PC-9 (cell line): Measurements from ENCODE around the gene FLYWCH2. TPM values are rescaled to one million over a fixed set of nuclear protein-coding genes. Genes with fewer than 3 reads are reported as not detected.
"Not testable (repeated sequence)": the region's sequence is repeated elsewhere in the genome, so short reads cannot be mapped to it uniquely, and the experiment has no call there.

Source experiments
- BruUV-seq: library from RNA; stranded (reverse); fragments of 400-500 nt; replicated peaks from 2 replicates; lab custom pipeline; 2021; lab: Mats Ljungman, UMichigan
- CTCF ChIA-PET: fragments of 300-600 bp; sonication (Branson Sonifier 250); formaldehyde crosslinking; loops from one replicate; lab custom pipeline; 2022; ENCODE audit warnings: antibody characterized with exemption; lab: Charles Lee
- POLR2A ChIA-PET: fragments of 300-600 bp; sonication (Branson Sonifier 250); formaldehyde crosslinking; loops from one replicate; lab custom pipeline; 2022; ENCODE audit warnings: antibody characterized with exemption; ENCODE audit not compliant: unreplicated experiment; lab: Charles Lee
- DNase-seq, 2 experiments: peaks; one replicate each; pipeline versions ENCODE4 v3.0.0 to v3.0.0-alpha.2; 2015 to 2022; ENCODE audit warnings: mixed read lengths in 1 of 2
- H2AFZ ChIP-seq: fragments of 200-600 bp; sonication (generic); 2 replicates; pipeline ENCODE4 v1.8.1; 2017; ENCODE audit warnings: antibody characterized with exemption
- H3F3A ChIP-seq: fragments of 200-600 bp; sonication (generic); 2 replicates; pipeline ENCODE4 v1.8.1; 2017; ENCODE audit warnings: antibody characterized with exemption, mild to moderate bottlenecking, low read depth; ENCODE audit not compliant: insufficient read depth
- H3K27ac ChIP-seq: fragments of 200-600 bp; sonication (generic); 2 replicates; pipeline ENCODE4 v1.6.1; 2016; ENCODE audit warnings: mixed run types
- H3K27me3 ChIP-seq: fragments of 200-600 bp; sonication (generic); 2 replicates; pipeline ENCODE4 v1.6.1; 2016; ENCODE audit warnings: low read depth, mixed run types; ENCODE audit not compliant: insufficient read depth
- H3K36me3 ChIP-seq: fragments of 200-600 bp; sonication (generic); 2 replicates; pipeline ENCODE4 v1.6.1; 2016; ENCODE audit warnings: low read depth, mixed run types
- H3K4me1 ChIP-seq: fragments of 200-600 bp; sonication (generic); replicated peaks from 2 replicates; pipeline ENCODE4 v1.6.1; 2016; ENCODE audit warnings: mixed run types; ENCODE audit not compliant: insufficient read depth
- H3K4me2 ChIP-seq: fragments of 200-600 bp; sonication (generic); 2 replicates; pipeline ENCODE4 v1.6.1; 2017; ENCODE audit warnings: mixed run types
- H3K4me3 ChIP-seq: fragments of 200-600 bp; sonication (generic); 2 replicates; pipeline ENCODE4 v1.6.1; 2016; ENCODE audit warnings: mixed run types
- H3K79me2 ChIP-seq: fragments of 200-600 bp; sonication (generic); 2 replicates; pipeline ENCODE4 v1.6.1; 2017; ENCODE audit warnings: low read depth, mixed run types
- H3K9me2 ChIP-seq: fragments of 200-600 bp; sonication (generic); 2 replicates; pipeline ENCODE4 v1.8.1; 2017; ENCODE audit warnings: mild to moderate bottlenecking; ENCODE audit not compliant: insufficient read depth
- H3K9me3 ChIP-seq: fragments of 200-600 bp; sonication (generic); 2 replicates; pipeline ENCODE4 v1.8.1; 2016; ENCODE audit warnings: low read depth; ENCODE audit not compliant: insufficient read depth
- H4K20me1 ChIP-seq: fragments of 200-600 bp; sonication (generic); 2 replicates; pipeline ENCODE4 v1.8.1; 2017; ENCODE audit not compliant: insufficient read depth
- EZH2 ChIP-seq: fragments of 200-600 bp; sonication (generic); IDR thresholded peaks from 2 replicates; pipeline ENCODE4 v1.8.0; 2017; ENCODE audit warnings: antibody characterized with exemption, low read depth
- intact Hi-C: fragments of 100-400 bp; cut with micrococcal nuclease; formaldehyde crosslinking; loops from one replicate; pipeline ENCODE4 v1.10.0; 2022; ENCODE audit not compliant: unreplicated experiment
- total RNA-seq: library from RNA; stranded (reverse); gene quantifications from 2 replicates; pipeline ENCODE4 v1.2.3, GENCODE V29; 2021
- TF ChIP-seq, protein P1 (sequence below): fragments of 200-600 bp; sonication (generic); conservative IDR thresholded peaks from 2 replicates; pipeline ENCODE4 v1.6.1; 2017; ENCODE audit warnings: mixed run types, antibody characterized with exemption, mild to moderate bottlenecking, moderate library complexity

FLYWCH2 gene
- total RNA-seq, 1 experiment from 2014 or later = 41.5 TPM

GRCh38 chr16:2926650-2926999, 43.6 kb downstream of the FLYWCH2 start:
- CTCF ChIA-PET = interaction anchor here (0.6 to 1.8 kb wide), 7 partner anchors 11 to 205 kb away, joined by 3 to 5 read pairs (median 4); partner anchors contain the start of gene FLYWCH2
- Histone ChIP-seq H3K36me3 (no peaks in the 10 kb centered on the region), H3K27ac (no peak overlapping the region)

DNA sequence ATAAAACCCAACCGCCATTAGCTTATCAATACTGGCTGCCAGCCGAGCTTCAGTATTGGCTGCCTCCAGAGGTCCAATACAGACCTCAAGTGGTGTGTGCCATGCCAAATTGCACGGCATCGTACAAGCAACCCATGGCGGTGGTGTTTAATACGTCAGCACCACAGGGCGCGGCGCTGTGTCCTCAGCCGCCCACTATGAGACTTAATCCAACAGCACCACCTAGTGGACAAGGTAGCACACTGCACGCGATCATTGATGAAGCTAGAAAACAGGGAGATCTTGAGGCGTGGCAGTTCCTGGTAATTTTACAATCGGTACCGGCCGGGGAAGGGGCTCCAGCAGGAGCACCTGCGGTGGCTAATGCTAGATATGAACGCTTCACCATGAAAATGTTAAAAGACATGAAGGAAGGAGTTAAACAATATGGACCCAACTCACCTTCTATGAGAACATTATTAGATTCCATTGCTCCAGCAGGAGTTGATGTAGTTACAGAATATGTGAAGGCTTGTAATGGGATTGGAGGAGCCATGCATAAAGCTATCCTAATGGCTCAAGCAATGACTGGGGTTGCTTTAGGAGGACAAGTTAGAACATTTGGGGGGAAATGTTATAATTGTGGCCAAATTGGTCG, 44.1 kb downstream of the FLYWCH2 start:
- POLR2A ChIA-PET = interaction anchor here (0.5 to 0.6 kb wide), 3 partner anchors 15 to 188 kb away, joined by 3 to 6 read pairs (median 4); partner anchors contain the start of gene FLYWCH1
- Histone ChIP-seq H3K4me1 (no peaks in the 10 kb centered on the region), H3K4me3 (no peak overlapping the region), H3K27ac (no peak overlapping the region), H3K9me3 (no peaks in the 10 kb centered on the region), H4K20me1 (peaks cover 6% of the 10 kb centered on the region; the same call in 1 of the 2 replicates), H3K36me3 (no peaks in the 10 kb centered on the region), H2AFZ (no peak overlapping the region), H3K9me2 (no peaks in the 10 kb centered on the region), H3K79me2 (no peaks in the 10 kb centered on the region), H3K4me2 (peak overlapping the region; percentile 53), H3K27me3 (no peaks in the 10 kb centered on the region), H3F3A (peaks cover 12% of the 10 kb centered on the region; the same call in 1 of the 2 replicates)
- CTCF ChIA-PET = interaction anchor here (0.6 to 1.8 kb wide), 9 partner anchors 11 to 206 kb away, joined by 3 to 13 read pairs (median 4); partner anchors contain the start of gene FLYWCH2
- TF ChIP-seq, protein P1, sequence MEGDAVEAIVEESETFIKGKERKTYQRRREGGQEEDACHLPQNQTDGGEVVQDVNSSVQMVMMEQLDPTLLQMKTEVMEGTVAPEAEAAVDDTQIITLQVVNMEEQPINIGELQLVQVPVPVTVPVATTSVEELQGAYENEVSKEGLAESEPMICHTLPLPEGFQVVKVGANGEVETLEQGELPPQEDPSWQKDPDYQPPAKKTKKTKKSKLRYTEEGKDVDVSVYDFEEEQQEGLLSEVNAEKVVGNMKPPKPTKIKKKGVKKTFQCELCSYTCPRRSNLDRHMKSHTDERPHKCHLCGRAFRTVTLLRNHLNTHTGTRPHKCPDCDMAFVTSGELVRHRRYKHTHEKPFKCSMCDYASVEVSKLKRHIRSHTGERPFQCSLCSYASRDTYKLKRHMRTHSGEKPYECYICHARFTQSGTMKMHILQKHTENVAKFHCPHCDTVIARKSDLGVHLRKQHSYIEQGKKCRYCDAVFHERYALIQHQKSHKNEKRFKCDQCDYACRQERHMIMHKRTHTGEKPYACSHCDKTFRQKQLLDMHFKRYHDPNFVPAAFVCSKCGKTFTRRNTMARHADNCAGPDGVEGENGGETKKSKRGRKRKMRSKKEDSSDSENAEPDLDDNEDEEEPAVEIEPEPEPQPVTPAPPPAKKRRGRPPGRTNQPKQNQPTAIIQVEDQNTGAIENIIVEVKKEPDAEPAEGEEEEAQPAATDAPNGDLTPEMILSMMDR = peak; percentile 96
- TF ChIP-seq EZH2 = no peak
- DNase-seq = peak; percentile 70 to 84
- no TSS peak for BruUV-seq
- intact Hi-C loops = loop anchor here (1.0 to 2.0 kb wide), 2 partner anchors 52 to 56 kb away; no protein-coding TSS in a partner anchor

More at GRCh38 chr16:2926650-2926999, 43.6 kb downstream of the FLYWCH2 start:
- intact Hi-C loops = loop anchor here (2.0 kb wide), 1 partner anchor 52 kb away; no protein-coding TSS in a partner anchor
- no TSS peak for BruUV-seq
- Histone ChIP-seq H3K79me2 (no peaks in the 10 kb centered on the region), H3K4me2 (peak overlapping the region; percentile 53), H4K20me1 (peaks cover 6% of the 10 kb centered on the region; the same call in 1 of the 2 replicates), H3K9me3 (no peaks in the 10 kb centered on the region), H3K4me1 (no peaks in the 10 kb centered on the region), H3K9me2 (no peaks in the 10 kb centered on the region), H3F3A (peaks cover 12% of the 10 kb centered on the region; the same call in 1 of the 2 replicates), H2AFZ (no peak overlapping the region), H3K27me3 (no peaks in the 10 kb centered on the region), H3K4me3 (no peak overlapping the region)
- TF ChIP-seq EZH2 = no peak
- TF ChIP-seq, protein P1 = no peak
- POLR2A ChIA-PET = interaction anchor here (0.6 kb wide), 2 partner anchors 15 to 142 kb away, joined by 3 to 6 read pairs; partner anchors contain the start of gene FLYWCH1
- DNase-seq = no peak

DNA sequence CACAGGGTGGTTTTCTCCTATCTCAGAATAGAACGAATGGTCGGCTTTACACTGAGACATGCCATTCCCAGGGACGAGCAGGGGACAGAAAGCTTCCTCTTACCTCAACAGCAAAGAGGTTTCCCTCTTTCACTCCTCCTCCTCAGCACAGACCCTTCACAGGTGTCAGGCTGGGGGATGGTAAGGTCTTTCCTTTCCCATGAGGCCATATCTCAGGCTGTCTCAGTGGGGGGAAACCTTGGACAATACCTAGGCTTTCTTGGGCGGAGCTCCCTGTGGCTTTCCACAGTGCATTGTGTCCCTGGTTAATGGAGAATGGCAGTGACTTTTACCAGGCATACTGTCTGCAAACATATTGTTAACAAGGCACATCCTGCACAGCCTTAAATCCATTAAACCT, 45.1 kb downstream of the FLYWCH2 start:
- H3K4me1 ChIP-seq, H3K36me3 ChIP-seq, POLR2A ChIA-PET, H3K4me3 ChIP-seq, H2AFZ ChIP-seq, CTCF ChIA-PET, DNase-seq, H3K27me3 ChIP-seq, intact Hi-C loops, BruUV-seq, H3K9me3 ChIP-seq, H3K9me2 ChIP-seq, H3K79me2 ChIP-seq, H4K20me1 ChIP-seq, H3K4me2 ChIP-seq, H3K27ac ChIP-seq: not testable (repeated sequence)
- H3F3A ChIP-seq = peaks cover 12% of the 10 kb centered on the region; the same call in 1 of the 2 replicates
